ENCODE data around the gene GOLGA2.

GOLGA2 gene

DNA sequence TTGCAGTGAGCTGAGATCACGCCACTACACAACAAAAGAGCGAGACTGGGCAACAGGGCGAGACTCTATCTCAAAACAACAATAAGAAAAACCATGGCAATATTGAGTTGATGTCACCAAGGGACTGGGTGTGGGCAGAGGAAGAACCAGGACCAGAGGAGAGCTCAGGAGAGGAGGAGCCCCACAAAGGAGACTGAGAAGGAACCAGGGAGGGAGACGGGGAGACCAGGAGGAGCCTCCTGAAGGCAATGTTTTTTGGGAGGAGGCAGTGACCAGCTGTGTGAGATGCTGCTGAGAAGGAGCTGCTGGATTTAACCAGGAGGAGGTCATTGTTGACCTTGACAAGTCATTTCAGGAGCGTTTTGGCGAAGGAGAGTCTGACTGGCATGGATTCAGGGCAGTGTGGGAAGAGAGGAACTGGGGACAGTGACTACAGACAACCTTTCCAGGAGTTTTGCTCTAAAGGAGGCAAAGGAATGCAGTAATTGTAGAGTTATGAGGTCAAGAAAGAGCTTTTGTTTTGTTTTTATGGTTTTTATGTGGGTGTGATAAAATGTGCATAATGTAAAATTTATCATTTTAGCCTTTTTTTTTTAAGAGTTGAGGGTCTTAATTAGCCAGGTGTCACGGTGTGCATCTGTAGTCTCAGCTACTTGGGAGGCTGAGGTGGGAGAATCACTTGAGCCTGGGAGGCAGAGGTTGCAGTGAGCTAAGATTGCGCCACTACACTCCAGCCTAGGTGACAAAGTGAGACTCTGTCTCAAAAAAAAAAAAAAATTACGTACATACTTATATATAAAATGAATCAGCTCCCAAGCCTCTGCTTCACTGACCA, 28.5 kb upstream of the GOLGA2 start:
- H3K4me3 ChIP-seq (ENCODE audit: low read depth, low read length) = no peak overlapping the region
- TF ChIP-seq, protein P1, sequence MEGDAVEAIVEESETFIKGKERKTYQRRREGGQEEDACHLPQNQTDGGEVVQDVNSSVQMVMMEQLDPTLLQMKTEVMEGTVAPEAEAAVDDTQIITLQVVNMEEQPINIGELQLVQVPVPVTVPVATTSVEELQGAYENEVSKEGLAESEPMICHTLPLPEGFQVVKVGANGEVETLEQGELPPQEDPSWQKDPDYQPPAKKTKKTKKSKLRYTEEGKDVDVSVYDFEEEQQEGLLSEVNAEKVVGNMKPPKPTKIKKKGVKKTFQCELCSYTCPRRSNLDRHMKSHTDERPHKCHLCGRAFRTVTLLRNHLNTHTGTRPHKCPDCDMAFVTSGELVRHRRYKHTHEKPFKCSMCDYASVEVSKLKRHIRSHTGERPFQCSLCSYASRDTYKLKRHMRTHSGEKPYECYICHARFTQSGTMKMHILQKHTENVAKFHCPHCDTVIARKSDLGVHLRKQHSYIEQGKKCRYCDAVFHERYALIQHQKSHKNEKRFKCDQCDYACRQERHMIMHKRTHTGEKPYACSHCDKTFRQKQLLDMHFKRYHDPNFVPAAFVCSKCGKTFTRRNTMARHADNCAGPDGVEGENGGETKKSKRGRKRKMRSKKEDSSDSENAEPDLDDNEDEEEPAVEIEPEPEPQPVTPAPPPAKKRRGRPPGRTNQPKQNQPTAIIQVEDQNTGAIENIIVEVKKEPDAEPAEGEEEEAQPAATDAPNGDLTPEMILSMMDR (IDR thresholded peaks at IDR 0.05; ENCODE audit: control insufficient read depth, extremely low read depth, insufficient read depth) = no peak
- no peak for DNase-seq (ENCODE audit: low read depth)

DNA sequence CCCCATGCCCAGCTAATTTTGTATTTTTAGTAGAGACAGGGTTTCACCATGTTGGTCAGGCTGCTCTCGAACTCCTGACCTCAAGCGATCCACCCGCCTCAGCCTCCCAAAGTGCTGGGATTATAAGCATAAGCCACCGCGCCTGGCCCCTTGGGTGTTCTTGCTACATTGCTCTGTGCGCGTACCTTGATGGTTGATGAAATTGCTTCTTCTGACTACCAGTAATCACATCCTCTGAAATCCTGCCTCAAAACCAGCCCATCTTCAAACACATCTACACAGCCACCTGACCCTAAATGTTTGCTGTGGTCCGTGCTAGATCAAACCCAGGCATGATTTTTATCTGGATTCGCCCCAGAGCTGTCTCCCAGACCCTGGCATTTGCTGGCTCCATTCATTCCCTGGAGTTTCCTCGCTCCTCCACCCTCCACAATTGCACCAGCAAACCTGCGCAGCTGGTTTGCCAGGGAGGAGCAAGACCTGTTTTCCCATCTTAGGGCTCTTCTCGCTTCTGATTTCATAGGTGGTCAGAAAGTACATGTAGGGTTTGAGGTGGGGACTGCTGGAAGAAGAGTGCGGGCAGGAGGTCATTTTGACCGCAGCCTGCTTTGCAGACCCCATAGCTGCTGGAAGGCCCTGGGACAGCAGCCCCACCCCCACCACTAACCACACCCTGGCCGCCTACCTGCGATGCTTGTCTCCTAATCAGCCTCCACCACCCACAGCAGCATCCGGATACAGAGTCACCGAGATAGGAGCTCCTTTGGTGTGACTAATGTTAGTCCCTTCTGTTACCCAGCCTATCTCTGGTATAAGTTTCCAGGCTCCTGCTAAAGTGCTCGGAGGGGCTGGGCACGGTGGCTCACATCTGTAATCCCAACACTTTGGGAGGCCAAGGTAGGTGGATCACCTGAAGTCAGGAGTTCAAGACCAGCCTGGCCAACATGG, 23.0 kb upstream of the GOLGA2 start:
- H3K4me3 ChIP-seq (ENCODE audit: low read depth, low read length) = no peak overlapping the region
- TF ChIP-seq, protein P1 (IDR thresholded peaks at IDR 0.05; ENCODE audit: control insufficient read depth, extremely low read depth, insufficient read depth) = no peak
- DNase-seq (ENCODE audit: low read depth) = no peak

DNA sequence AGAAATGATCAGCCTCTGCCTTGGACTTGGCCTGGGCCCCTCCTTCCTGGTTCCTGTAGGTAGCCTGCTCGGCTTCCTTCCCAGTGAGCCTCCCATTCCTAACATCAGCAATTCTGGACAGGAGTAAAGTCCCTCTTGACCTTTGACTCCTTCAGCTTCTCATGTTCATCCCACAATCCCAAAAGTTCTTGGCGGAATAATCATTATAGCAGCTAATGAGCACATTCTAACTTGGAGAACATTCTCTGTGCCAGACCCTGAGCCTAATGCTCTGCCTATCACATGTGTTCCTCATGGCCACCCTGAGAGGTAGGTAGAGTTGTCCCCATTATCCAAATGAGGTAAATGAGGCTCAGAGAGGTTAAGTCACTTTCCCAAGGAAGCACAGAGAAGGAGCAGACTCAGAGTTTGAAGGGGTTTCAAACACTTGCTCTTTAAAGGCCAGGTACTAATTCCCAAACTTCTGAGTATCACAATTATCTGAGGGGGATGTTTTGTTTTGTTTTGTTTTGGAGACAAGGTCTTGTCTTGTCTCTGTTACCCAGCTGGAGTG, 21.5 kb upstream of the GOLGA2 start:
- no peak overlapping the region for H3K4me3 ChIP-seq (ENCODE audit: low read depth, low read length)
- DNase-seq (ENCODE audit: low read depth) = no peak
- TF ChIP-seq, protein P1 (IDR thresholded peaks at IDR 0.05; ENCODE audit: control insufficient read depth, extremely low read depth, insufficient read depth) = no peak

DNA sequence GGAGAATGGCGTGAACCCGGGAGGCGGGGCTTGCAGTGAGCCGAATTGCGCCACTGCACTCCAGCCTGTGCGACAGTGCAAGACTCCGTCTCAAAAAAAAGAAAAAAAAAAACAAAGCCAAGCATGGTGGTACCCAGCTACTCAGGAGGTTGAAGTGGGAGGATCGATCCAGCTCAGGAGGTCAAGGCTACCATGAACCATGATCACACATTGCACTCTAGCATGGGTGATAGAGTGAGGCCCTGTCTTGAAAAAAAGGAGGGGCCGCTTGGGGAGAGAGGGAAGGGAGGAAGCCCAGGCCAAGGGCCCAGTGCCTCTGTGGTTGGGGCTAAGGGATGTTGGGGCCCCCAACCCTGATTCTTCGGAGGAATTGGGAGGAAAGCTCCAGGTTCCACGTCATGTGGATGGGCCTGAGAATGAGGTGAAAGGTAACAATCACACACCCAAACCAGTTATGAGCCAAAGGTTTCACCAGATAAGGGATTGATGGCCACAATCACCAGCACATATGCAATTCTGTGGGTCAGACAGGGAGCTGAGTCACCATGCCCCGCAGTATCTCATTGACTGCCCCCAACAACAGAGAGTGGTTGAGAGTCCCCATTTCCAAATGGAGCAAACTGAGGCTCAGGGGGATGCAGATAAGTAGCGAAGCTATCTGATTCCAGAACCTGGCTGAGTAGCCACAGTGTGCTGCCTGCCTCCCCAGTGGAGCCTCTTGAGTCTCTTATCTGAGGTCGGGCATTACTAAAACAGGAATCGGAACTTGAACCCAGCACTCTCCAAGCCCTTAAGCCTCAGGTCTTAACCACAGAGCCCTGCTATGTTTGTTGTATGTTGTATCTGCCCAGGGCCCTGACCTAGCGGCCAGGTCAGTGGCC, 20.8 kb upstream of the GOLGA2 start:
- no peak overlapping the region for H3K4me3 ChIP-seq (ENCODE audit: low read depth, low read length)
- TF ChIP-seq, protein P1 (IDR thresholded peaks at IDR 0.05; ENCODE audit: control insufficient read depth, extremely low read depth, insufficient read depth) = no peak
- no peak for DNase-seq (ENCODE audit: low read depth)

DNA sequence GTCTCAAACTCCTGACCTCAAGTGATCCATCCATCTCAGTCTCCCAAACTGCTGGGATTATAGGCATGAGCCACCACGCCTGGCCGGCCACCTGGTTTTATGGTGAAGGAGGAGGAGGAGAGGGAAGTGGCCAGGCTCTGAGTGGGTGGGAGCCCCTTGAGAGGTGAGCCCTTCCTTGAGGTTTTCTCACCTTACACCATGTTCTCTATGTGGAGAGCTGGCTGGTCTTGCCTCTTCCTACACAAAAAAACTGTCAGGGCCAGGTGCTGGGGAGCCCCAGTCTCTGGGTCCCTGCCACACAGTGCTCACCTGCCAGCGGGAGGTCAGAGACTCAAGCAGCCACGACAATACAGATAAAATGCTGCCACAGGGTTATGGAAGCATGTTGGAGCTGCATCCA, 18.3 kb upstream of the GOLGA2 start:
- TF ChIP-seq, protein P1 (IDR thresholded peaks at IDR 0.05; ENCODE audit: control insufficient read depth, extremely low read depth, insufficient read depth) = no peak
- DNase-seq (ENCODE audit: low read depth) = no peak

DNA sequence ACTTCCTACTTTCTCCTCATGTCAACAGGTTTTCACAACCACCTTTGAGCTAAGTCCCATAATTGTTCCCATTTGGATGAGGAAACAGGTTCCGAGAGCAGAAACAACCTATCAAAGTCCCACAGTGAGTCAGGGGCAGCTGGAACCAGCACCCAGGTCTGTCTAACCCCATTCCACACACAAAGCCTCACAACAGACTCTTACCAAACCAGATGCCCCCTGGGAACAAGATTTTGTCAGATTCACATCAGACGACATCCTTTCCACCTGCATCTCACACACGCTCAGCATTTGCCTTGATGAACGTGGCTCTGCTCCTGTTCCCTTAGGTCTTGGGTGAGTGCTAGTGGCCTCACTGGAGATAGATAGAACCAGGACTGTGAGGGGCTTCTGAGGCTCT, 17.3 kb upstream of the GOLGA2 start:
- no peak for DNase-seq (ENCODE audit: low read depth)
- TF ChIP-seq, protein P1 (IDR thresholded peaks at IDR 0.05; ENCODE audit: control insufficient read depth, extremely low read depth, insufficient read depth) = no peak
- no peak overlapping the region for H3K4me3 ChIP-seq (ENCODE audit: low read depth, low read length)

More for the DNA sequence above, 18.3 kb upstream of the GOLGA2 start:
- H3K4me3 ChIP-seq (ENCODE audit: low read depth, low read length) = no peak overlapping the region

Data from LNCaP clone FGC (cell line).